Adrenal gland (tissue), 12 donors: Measurements from ENCODE around the gene IPMK. TPM values are rescaled to one million over a fixed set of nuclear protein-coding genes. Genes with fewer than 3 reads are reported as not detected.
"Not testable (repeated sequence)": the region's sequence is repeated elsewhere in the genome, so short reads cannot be mapped to it uniquely, and the experiment has no call there.

Source experiments
- DNase-seq, 7 donors: peaks; one replicate each; pipeline ENCODE4 v3.0.0-alpha.2; 2019 to 2020
- H3K27ac ChIP-seq, 5 donors: fragments of 200-600 bp; sonication (generic) in 4 of 5; 1 replicate in 3 of 5; 2 replicates in 2 of 5; pipeline versions ENCODE4 v1.5.1 to v1.8.0; 2016 to 2020; ENCODE audit warnings: mild to moderate bottlenecking in 1 of 5
- H3K27me3 ChIP-seq: fragments of 200-600 bp; 2 replicates; pipeline ENCODE4 v1.8.0; 2021
- H3K36me3 ChIP-seq, 2 donors: fragments of 200-600 bp; replicated peaks in 1 of 2; 1 replicate in 1 of 2; 2 replicates in 1 of 2; pipeline versions ENCODE4 v1.5.1 to v1.8.0; 2018 to 2022
- H3K4me1 ChIP-seq, 2 donors: fragments of 200-600 bp; replicated peaks in 1 of 2; 1 replicate in 1 of 2; 2 replicates in 1 of 2; pipeline versions ENCODE4 v1.5.1 to v1.8.0; 2018 to 2021
- H3K4me3 ChIP-seq, 4 donors: fragments of 200-600 bp; sonication (generic) in 3 of 4; one replicate each; pipeline ENCODE4 v1.5.1; 2016 to 2018
- H3K9me3 ChIP-seq, 3 donors: fragments of 200-600 bp; sonication (generic) in 1 of 3; replicated peaks in 1 of 3; 1 replicate in 2 of 3; 2 replicates in 1 of 3; pipeline versions ENCODE4 v1.5.1 to v1.8.0; 2016 to 2021
- POLR2A ChIP-seq, 2 donors: fragments of 450-650 bp; IDR thresholded peaks; one replicate each; pipeline ENCODE4 v1.6.1; 2017; ENCODE audit warnings: antibody characterized with exemption in 2 of 2, mild to moderate bottlenecking in 2 of 2, moderate library complexity in 1 of 2
- WGBS, 4 donors: extraction: QIAGEN DNeasy Blood & Tissue Kit in 2 of 4; methylation state at CpG; one replicate each; pipeline versions ENCODE4 v1.1.5 to v1.1.7; 2013 to 2017; 5-methylcytosine and 5-hydroxymethylcytosine counted together
- intact Hi-C, 2 donors: fragments of 100-400 bp; cut with DNase I; formaldehyde crosslinking; loops; one replicate each; pipeline versions ENCODE4 v1.14.1 to v1.15.0; 2022 to 2023
- polyA plus RNA-seq, 3 donors: library from polyadenylated mRNA; stranded (reverse); fragments of 200-250 nt in 2 of 3; fragments of 350-450 nt in 1 of 3; fragmentation: Illumina TruSeq in 1 of 3; extraction: RNeasy Lipid Tissue Mini Kit (QIAGEN cat#74804) in 1 of 3; gene quantifications; one replicate each; pipeline ENCODE4 v1.2.3, GENCODE V29; 2013 to 2014
- total RNA-seq, 9 donors: library from RNA; depleted of rRNA in 4 of 9; stranded (reverse); fragments of >200 nt in 4 of 9; fragments of 120-200 nt in 1 of 9; fragmentation: NEBNext Ultra II Directional in 1 of 9; extraction: Animal tissue kit (Norgen Biotek cat#: 25700) in 1 of 9; gene quantifications; one replicate each; pipeline versions ENCODE4 v1.1.0 to v1.2.4, GENCODE V29; 2013 to 2023
- TF ChIP-seq, protein P1 (sequence below), 6 experiments: fragments of 450-650 bp in 4 of 6; fragments of 200-600 bp in 2 of 6; sonication (generic) in 1 of 6; IDR thresholded peaks; 1 replicate in 5 of 6; 2 replicates in 1 of 6; pipeline versions ENCODE4 v1.5.1 to v1.8.0; 2016 to 2021; ENCODE audit warnings: antibody characterized with exemption in 6 of 6, mild to moderate bottlenecking in 2 of 6, moderate library complexity in 1 of 6
- donor health status: healthy with polysubstance abuse.
- donor health status: Bipolar disorder and iron deficiency.
- donor health status: DM: yes; HTN: yes; CAD: no.
- donor health status: DM: no; HTN: no; CAD: no.
- donor health status: DM: no; HTN: no; CAD: no.
- donor health status: DM: yes; HTN: yes; CAD: no.

Gene IPMK
- total and polyA plus RNA-seq, 12 donors, result 1.0 to 6.6 (median 4.8) TPM

DNA sequence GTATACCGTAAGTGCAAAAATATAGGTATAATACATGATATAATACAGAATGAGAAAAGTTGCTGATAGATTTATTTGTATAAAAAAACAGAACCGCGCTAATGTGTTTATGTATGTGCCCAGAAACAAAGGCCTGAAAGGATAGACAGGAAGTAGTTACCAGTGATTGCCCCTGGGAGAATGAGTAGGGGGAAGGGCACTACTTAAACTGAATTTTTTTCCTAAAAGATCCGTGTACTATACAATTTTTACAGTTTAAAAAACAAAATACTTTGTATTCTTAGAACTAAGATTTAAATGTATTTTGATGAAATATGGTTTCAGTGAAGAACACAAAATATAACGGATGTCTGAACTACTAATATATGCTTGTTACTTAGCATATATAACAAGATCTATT is 2.9 kb downstream of the IPMK start:
- WGBS, 4 donors, result 65 to 72% (median 68%) methylated on average over 5 of the region's 5 CpGs
- Histone ChIP-seq H3K9me3 (no peaks in the 10 kb centered on the region), H3K36me3 (no peaks in the 10 kb centered on the region), H3K27ac (no peak overlapping the region), H3K4me3 (no peak overlapping the region), H3K4me1 (peaks cover 0 to 19% of the 10 kb centered on the region in 2 donors), H3K27me3 (no peaks in the 10 kb centered on the region)
- no peak for DNase-seq
- intact Hi-C loops, result no loop called here
- no peak for TF ChIP-seq POLR2A (IDR thresholded peaks at IDR 0.05)
- TF ChIP-seq, protein P1, sequence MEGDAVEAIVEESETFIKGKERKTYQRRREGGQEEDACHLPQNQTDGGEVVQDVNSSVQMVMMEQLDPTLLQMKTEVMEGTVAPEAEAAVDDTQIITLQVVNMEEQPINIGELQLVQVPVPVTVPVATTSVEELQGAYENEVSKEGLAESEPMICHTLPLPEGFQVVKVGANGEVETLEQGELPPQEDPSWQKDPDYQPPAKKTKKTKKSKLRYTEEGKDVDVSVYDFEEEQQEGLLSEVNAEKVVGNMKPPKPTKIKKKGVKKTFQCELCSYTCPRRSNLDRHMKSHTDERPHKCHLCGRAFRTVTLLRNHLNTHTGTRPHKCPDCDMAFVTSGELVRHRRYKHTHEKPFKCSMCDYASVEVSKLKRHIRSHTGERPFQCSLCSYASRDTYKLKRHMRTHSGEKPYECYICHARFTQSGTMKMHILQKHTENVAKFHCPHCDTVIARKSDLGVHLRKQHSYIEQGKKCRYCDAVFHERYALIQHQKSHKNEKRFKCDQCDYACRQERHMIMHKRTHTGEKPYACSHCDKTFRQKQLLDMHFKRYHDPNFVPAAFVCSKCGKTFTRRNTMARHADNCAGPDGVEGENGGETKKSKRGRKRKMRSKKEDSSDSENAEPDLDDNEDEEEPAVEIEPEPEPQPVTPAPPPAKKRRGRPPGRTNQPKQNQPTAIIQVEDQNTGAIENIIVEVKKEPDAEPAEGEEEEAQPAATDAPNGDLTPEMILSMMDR (IDR thresholded peaks at IDR 0.05), result no peak

DNA sequence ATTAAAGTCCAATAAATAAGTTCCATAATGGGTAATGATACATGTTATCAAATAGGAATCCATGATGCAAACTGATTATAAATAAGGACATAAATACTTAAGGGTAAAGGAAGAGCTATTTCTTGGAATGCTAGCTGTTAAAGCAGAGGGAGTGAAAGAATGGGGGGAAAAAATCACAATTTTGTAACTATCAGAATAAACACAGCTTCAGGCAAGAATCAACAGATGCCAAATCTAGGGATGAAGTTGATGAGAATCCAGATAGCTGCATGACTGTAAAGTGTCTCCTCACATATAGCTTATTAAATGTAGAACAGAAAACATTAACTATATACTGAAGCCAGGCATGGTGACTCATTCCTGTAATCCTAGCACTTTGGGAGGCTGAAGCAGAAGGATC is 4.9 kb downstream of the IPMK start:
- Histone ChIP-seq H3K9me3 (no peaks in the 10 kb centered on the region), H3K36me3 (no peaks in the 10 kb centered on the region), H3K27ac (no peak overlapping the region), H3K4me3 (no peak overlapping the region), H3K4me1 (peaks cover 0 to 19% of the 10 kb centered on the region in 2 donors), H3K27me3 (no peaks in the 10 kb centered on the region)
- TF ChIP-seq POLR2A (IDR thresholded peaks at IDR 0.05), result no peak
- TF ChIP-seq, protein P1 (IDR thresholded peaks at IDR 0.05), result no peak
- DNase-seq, result no peak
- intact Hi-C loops, result no loop called here

DNA sequence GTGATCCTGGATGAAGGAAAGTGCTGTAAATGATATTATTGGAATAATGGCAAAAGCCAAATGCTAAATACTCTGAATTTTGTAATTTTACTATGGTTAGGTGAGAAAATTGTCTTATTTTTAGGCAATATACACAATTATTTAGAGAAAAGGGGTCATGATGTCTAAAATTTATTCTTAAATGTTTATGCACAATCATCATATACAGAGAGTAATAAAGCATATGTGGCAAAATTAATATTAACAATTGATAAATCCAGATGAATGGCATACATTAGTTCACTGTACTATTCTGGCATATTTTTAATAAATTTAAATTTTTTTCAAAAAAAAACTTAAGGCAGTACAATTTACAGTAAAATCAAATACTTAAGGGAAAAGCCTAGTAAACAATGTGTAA is 7.4 kb downstream of the IPMK start:
- TF ChIP-seq, protein P1 (IDR thresholded peaks at IDR 0.05), result no peak
- TF ChIP-seq POLR2A (IDR thresholded peaks at IDR 0.05), result no peak
- intact Hi-C loops, result no loop called here

DNA sequence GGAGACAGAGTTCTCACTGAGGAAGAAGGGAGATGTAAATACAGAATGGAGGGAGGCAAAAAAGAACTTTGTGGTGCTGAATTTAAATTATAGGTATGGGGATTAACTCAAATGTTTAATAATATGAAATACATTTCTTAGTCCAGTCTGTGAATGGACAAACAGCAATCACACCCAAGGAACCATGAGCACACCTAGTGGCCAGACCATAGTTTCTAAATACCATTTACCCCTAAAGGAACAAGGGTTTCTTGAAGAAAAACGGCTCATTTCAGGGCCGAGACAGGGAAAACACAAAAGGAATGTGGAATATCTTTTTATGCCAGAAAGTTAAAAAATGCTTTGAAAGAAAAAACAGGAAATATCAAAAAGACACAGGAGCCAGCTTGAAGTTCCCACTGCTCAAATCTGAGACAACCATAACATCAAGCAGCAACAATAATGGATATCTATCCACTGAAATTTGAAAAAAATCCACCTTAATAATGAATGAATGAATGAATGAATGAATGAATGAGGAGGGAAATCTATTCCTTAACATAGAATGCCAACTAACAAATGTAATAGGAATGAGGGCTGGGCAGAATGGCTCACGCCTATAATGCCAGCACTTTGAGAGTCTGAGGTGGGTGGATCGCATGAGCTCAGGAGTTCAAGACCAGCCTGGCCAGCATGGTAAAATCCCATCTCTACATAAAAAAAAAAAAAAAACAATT is 8.6 kb downstream of the IPMK start:
- intact Hi-C loops, result no loop called here
- no peak overlapping the region for H3K4me3 ChIP-seq
- TF ChIP-seq, protein P1 (IDR thresholded peaks at IDR 0.05), result no peak
- no peak for TF ChIP-seq POLR2A (IDR thresholded peaks at IDR 0.05)

More for the DNA sequence above, 7.4 kb downstream of the IPMK start:
- Histone ChIP-seq H3K4me3 (no peak overlapping the region), H3K36me3 (no peaks in the 10 kb centered on the region), H3K27ac (no peak overlapping the region), H3K9me3 (no peaks in the 10 kb centered on the region), H3K4me1 (peaks cover 0 to 9% of the 10 kb centered on the region in 2 donors), H3K27me3 (no peaks in the 10 kb centered on the region)
- no peak for DNase-seq

DNA sequence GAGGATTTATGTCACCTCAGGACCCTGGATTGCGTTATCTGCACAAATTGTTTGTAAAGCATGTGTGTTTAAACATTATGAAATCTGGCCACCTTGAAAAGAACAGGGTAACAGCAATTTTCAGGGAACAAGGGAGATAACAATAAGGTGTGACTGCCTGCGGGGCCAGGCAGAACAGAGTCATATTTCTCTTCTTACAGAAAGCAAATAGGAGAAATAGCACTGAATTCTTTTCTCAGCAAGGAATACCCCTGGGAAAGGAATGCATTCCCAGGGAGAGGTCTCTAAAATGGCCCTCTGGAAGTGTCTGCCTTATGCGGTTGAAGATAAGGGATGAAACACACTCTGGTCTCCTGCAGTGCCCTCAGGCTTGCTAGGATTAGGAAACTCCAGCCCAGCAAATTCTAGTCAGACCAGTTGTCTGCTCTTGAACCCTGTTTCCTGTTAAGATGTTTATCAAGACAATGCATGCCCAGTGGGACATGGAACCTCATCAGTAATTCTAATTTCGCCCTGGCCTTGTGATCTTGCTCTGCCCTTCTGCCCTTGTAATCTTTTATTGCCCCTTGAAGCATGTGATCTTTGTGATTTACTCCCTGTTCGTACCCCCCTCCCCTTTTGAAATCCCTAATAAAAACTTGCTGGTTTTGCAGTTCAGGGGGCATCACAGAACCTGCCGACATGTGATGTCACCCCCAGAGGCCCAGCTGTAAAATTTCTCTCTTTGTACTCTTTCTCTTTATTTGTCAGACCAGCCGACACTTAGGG is 11.5 kb downstream of the IPMK start:
- H3K27ac ChIP-seq, result not testable (repeated sequence)

More for the DNA sequence above, 8.6 kb downstream of the IPMK start:
- Histone ChIP-seq H3K27me3 (no peaks in the 10 kb centered on the region), H3K36me3 (no peaks in the 10 kb centered on the region), H3K4me1 (peaks cover 0 to under 1% of the 10 kb centered on the region in 2 donors), H3K9me3 (no peaks in the 10 kb centered on the region), H3K27ac (no peak overlapping the region)
- 88 to 94% (median 93%) methylated on average over 4 of the region's 4 CpGs for WGBS, 4 donors
- no peak for DNase-seq

More for the DNA sequence above, 11.5 kb downstream of the IPMK start:
- WGBS, 4 donors, result 87 to 93% (median 89%) methylated on average over 7 of the region's 7 CpGs
- H3K4me3 ChIP-seq, H3K4me1 ChIP-seq, intact Hi-C loops, H3K36me3 ChIP-seq, H3K27me3 ChIP-seq, DNase-seq, H3K9me3 ChIP-seq: not testable (repeated sequence)
